Measurements from ENCODE around the gene GAPVD1. TPM values are rescaled to one million over a fixed set of nuclear protein-coding genes. Genes with fewer than 3 reads are reported as not detected.
"Not testable (repeated sequence)": the region's sequence is repeated elsewhere in the genome, so short reads cannot be mapped to it uniquely, and the experiment has no call there.

GAPVD1 gene
- total RNA-seq, 4 donors from 2014 or later, result 56.8 to 66.6 (median 63.9) TPM

DNA sequence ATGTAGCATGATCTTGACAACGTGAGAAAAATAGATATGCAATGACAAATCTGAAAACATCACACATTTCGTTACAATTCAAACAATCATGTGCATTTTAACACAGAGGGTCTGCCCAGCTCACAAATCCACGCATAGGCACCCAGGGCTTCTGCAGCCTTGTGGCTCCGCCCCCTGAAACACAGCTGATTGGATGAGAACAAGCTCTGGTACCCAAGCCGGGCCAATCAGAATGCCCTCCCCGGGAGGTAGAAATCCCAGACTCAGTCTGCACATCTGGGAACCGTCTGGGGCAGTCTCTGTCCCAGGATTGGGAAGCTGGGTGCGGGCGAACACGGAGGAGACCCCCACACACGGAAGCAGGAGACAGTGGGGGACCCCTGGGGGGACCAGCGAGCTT lies 137.5 kb downstream of the GAPVD1 start:
- Histone ChIP-seq H3K4me3 (no peak overlapping the region), H3K27ac (no peak overlapping the region), H3K36me3 (no peaks in the 10 kb centered on the region), H3K4me1 (no peaks in the 10 kb centered on the region), H3K27me3 (no peaks in the 10 kb centered on the region), H3K9me3 (no peaks in the 10 kb centered on the region)
- DNase-seq (ENCODE audit: low spot score in 2 of 2), result no peak
- WGBS, 2 donors, result 84 to 86% methylated on average over 12 of the region's 12 CpGs
- no peak for TF ChIP-seq POLR2A (IDR thresholded peaks at IDR 0.05)
- TF ChIP-seq EP300 (IDR thresholded peaks at IDR 0.05), result no peak
- TF ChIP-seq, protein P1, sequence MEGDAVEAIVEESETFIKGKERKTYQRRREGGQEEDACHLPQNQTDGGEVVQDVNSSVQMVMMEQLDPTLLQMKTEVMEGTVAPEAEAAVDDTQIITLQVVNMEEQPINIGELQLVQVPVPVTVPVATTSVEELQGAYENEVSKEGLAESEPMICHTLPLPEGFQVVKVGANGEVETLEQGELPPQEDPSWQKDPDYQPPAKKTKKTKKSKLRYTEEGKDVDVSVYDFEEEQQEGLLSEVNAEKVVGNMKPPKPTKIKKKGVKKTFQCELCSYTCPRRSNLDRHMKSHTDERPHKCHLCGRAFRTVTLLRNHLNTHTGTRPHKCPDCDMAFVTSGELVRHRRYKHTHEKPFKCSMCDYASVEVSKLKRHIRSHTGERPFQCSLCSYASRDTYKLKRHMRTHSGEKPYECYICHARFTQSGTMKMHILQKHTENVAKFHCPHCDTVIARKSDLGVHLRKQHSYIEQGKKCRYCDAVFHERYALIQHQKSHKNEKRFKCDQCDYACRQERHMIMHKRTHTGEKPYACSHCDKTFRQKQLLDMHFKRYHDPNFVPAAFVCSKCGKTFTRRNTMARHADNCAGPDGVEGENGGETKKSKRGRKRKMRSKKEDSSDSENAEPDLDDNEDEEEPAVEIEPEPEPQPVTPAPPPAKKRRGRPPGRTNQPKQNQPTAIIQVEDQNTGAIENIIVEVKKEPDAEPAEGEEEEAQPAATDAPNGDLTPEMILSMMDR (IDR thresholded peaks at IDR 0.05), result no peak

DNA sequence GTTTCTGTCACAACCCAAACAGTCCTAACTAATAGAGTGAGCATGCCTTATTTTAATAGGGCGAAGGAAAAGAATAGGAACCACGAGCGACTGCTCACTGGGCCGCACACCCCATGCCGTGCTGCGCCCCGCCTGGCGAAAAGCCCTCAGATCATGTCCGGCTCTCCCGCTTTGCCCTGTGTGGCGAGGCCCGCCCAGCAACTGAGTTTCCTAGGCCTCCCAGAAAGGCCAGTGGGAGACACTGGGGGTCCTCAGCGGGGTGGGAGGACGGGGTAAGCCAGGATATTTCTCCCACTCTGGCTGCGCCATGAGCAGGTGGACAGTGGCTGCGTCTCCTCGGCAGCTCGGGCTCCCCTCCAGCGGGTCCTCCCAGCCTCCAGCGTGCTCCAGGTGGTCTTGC lies 138.0 kb downstream of the GAPVD1 start:
- no peak for DNase-seq (ENCODE audit: low spot score in 2 of 2)
- Histone ChIP-seq H3K4me1 (no peaks in the 10 kb centered on the region), H3K4me3 (no peak overlapping the region), H3K27me3 (no peaks in the 10 kb centered on the region), H3K9me3 (no peaks in the 10 kb centered on the region), H3K27ac (no peak overlapping the region), H3K36me3 (no peaks in the 10 kb centered on the region)
- WGBS, 2 donors, result 91 to 93% methylated on average over 16 to 20 of the region's 20 CpGs
- TF ChIP-seq, protein P1 (IDR thresholded peaks at IDR 0.05), result no peak
- TF ChIP-seq EP300 (IDR thresholded peaks at IDR 0.05) (no peak), POLR2A (IDR thresholded peaks at IDR 0.05) (no peak)

DNA sequence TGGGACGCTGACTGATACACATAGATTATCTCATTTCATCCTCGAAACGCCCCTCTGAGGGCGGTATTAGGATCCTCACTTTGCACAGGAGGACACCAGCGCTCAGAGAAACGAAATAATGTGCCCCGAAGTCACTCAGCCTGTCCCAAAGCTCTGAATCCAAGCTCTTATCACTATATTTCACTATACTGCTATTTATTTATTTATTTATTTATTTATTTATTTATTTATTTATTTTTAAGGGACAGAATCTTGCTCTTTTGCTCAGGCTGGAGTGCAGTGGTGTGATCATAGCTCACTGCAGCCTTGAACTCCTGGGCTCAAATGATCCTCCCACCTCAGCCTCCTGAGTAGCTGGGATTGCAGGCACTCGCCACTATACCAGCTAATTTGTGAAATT lies 138.6 kb downstream of the GAPVD1 start:
- H3K27ac ChIP-seq; DNase-seq (ENCODE audit: low spot score in 2 of 2); H3K9me3 ChIP-seq; H3K27me3 ChIP-seq; H3K4me3 ChIP-seq; H3K36me3 ChIP-seq; H3K4me1 ChIP-seq: not testable (repeated sequence)
- 92% methylated on average over 8 of the region's 8 CpGs for WGBS, 2 donors

DNA sequence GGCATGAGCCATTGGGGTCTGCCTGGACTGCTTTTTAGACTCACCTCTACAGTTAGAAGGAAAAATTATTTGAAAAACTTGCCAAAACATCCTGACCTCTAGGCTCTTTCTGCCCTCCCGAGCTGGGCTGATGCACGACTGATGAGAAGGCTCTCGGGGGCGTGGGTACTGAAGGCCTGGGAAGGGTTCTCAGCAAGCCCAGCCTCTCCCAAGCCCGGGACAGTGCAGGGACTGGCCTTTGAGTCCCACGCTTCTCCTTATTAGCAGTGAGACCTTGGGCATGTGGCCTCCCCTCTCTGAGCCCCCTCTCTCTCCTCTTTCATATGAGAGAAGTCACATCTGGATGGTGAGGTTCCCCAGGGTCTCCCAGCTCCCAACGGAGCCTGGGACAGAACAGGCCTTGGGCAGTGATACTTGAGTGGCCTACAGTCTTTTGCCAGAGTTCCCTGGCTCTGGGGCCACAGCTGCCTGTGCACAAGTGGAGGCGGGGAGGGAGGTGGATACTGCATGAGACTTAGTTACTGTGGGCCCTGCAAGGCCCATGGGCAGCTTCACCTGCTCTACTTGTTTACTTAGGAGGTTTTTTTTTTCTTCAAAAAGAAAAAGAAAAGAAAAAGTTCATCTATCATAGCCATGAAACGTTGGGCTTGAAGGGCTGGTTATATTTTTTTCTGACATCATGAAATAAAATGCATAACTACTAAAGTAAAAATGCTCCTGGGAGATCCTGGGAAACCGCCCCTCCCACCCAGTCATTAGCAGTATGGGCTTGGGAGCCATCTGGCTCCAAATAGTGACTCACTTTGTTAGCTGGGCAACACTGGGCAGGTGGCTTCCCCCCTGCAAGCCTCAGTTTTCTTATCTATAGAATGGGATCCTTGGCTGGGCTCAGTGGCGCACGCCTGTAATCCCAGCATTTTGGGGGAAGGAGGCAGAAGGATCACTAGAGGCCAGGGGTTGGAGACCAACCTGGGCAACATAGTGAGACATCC lies 139.4 kb downstream of the GAPVD1 start:
- H3K27me3 ChIP-seq, result no peaks in the 10 kb centered on the region
- WGBS, 2 donors, result 68 to 73% methylated on average over 12 of the region's 12 CpGs
- no peak for TF ChIP-seq POLR2A (IDR thresholded peaks at IDR 0.05)
- no peak for TF ChIP-seq EP300 (IDR thresholded peaks at IDR 0.05)
- TF ChIP-seq, protein P1 (IDR thresholded peaks at IDR 0.05), result no peak

DNA sequence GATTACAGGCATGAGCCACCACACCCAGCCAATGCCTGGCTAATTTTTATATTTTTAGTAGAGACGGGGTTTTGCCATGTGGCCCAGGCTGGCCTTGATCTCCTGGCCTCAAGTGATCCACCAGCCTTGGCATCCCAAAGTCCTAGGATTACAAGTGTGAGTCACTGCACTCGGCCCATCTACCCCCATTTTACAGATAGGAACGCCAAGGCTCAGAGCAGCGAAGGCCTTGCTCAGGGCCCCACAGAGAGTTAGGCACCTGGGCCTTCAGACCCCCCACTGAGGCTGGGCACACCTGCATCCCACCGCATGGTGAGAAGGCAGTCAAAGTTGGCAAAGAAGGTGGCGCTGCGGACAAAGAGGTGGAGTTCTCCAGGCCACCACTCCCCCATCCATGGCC lies 143.1 kb downstream of the GAPVD1 start:
- no peak overlapping the region for H3K4me3 ChIP-seq
- no peak overlapping the region for H3K27ac ChIP-seq
- peaks cover 0 to 14% of the 10 kb centered on the region in 2 donors for H3K27me3 ChIP-seq
- no peaks in the 10 kb centered on the region for H3K9me3 ChIP-seq
- TF ChIP-seq POLR2A (IDR thresholded peaks at IDR 0.05) (no peak), EP300 (IDR thresholded peaks at IDR 0.05) (no peak)
- no peaks in the 10 kb centered on the region for H3K36me3 ChIP-seq
- no peak for DNase-seq (ENCODE audit: low spot score in 2 of 2)
- H3K4me1 ChIP-seq, result peaks cover 0 to 14% (median 6%) of the 10 kb centered on the region in 4 donors
- 86 to 89% methylated on average over 7 of the region's 7 CpGs for WGBS, 2 donors

More for the DNA sequence above, 139.4 kb downstream of the GAPVD1 start:
- Histone ChIP-seq H3K36me3 (no peaks in the 10 kb centered on the region), H3K4me1 (no peaks in the 10 kb centered on the region), H3K4me3 (no peak overlapping the region), H3K9me3 (no peaks in the 10 kb centered on the region), H3K27ac (no peak overlapping the region)
- no peak for DNase-seq (ENCODE audit: low spot score in 2 of 2)
